Measurements from ENCODE around the gene PBXIP1.
A peak's percentile ranks its signal among the peaks of the same experiment; 100 is the strongest.

The PBXIP1 gene

GRCh38 chr1:154955039-154955717, 721 bp downstream of the PBXIP1 start:
- DNase-seq (ENCODE audit: low read depth) = no peak

DNA sequence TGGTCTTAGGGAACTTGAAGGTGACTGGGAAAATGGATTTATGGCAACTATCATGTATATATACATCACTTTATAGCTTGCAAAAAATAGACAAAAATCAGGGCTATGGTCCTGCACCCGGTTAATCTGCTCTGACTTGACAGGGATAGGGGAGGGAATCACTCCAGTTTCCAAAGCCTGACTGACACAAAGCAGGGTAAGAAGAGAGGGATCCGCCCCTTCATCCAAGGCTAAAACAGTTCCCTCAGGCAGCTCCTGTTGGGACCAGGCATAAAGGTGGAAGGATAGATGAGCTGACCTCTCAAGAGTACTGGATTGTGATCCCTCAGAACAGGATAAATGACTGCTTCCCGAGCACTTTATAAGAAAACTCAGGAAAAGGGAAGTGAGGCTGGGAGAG, 1.4 kb downstream of the PBXIP1 start:
- no peak for DNase-seq (ENCODE audit: low read depth)

- DNase-seq (ENCODE audit: low read depth) = no peak
Observed at GRCh38 chr1:154953611-154954038, 2.3 kb downstream of the PBXIP1 start.

- no peak for DNase-seq (ENCODE audit: low read depth)
Observed at GRCh38 chr1:154952664-154953063, 3.2 kb downstream of the PBXIP1 start.

DNA sequence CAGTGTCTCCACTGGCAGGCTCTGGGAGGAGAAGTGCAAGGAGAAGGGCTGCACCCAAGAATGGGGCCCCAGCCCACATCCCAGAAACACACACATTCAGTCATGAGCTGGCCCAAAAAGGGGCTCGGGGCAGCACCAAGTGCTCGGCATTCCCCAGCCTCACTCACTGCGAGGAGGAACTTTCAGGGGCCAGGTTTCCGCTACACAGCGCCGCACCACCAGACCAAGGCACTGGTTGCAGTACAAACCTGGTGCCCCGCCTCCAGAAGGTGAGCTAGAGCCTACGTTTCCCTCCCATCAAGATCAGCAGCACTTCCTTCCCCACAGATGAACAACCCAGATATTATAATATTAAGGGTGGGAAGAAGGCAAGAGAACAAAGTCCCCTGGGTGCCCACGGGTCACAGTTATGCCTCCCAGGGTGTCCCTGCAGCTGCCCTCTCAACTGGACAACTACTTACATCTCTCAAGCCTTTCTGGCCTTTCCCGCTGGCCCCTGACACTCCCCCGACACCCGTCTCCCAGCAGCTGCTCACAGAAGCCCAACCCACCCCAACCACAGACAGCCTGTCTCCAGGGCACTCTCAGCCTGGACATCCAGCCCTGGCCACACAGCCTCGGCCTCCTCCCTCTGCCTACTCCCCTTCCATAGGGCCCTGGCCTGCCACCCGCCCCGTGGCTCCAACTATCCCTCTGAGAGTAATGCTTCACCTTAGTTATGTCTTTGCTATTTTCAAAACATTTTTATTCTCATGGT, 3.8 kb downstream of the PBXIP1 start:
- DNase-seq (ENCODE audit: low read depth) = no peak

GRCh38 chr1:154948079-154948478, 7.8 kb downstream of the PBXIP1 start:
- no peak for DNase-seq (ENCODE audit: low read depth)

DNA sequence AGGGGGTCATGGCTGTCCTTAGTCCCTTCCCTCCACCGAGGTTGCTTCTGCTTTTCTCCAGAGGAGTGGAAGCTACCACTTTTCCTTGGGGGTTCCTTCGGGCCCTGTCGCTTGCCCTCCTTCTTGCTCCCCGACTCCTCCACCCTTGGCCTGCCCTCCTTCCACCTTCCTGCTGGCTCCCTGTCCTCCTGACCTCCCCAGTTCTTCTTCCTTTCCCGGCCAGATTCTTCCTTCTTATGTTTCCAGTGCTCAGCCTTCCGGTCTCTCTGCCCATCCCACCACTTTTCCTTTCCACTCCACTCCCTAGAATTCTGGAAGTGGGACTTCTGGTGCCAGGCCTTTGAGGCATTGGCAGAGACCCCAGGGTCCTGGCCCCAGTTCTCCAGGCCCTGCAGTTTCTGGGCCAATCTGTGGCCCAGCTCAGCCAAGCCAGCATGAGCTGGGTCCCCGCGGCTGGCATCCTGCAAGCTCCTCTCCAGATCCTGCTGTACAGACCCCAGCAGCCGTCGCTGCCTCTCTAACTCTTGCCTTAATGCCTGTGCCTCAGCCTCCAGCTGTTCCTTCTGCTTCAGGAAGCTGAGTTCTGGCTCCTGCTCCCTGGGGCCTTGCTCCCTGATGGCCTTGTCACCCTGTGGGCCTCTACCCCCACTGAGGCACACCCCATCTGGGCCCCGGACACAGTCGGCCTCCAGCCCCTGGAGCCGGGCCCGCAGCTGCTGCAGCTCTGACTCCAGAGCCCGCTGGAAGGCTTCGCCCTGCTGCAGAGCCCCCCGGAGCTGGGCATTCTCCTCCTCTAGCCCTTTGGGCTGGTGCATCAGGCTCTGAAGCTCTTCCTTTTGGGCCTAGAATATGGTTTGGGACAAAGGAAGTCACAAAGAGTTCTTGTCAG, 9.7 kb downstream of the PBXIP1 start:
- no peak for DNase-seq (ENCODE audit: low read depth)

GRCh38 chr1:154945160-154945961, 10.5 kb downstream of the PBXIP1 start:
- DNase-seq (ENCODE audit: low read depth) = no peak

- DNase-seq (ENCODE audit: low read depth) = no peak
Observed at GRCh38 chr1:154944401-154945159, 11.3 kb downstream of the PBXIP1 start.

DNA sequence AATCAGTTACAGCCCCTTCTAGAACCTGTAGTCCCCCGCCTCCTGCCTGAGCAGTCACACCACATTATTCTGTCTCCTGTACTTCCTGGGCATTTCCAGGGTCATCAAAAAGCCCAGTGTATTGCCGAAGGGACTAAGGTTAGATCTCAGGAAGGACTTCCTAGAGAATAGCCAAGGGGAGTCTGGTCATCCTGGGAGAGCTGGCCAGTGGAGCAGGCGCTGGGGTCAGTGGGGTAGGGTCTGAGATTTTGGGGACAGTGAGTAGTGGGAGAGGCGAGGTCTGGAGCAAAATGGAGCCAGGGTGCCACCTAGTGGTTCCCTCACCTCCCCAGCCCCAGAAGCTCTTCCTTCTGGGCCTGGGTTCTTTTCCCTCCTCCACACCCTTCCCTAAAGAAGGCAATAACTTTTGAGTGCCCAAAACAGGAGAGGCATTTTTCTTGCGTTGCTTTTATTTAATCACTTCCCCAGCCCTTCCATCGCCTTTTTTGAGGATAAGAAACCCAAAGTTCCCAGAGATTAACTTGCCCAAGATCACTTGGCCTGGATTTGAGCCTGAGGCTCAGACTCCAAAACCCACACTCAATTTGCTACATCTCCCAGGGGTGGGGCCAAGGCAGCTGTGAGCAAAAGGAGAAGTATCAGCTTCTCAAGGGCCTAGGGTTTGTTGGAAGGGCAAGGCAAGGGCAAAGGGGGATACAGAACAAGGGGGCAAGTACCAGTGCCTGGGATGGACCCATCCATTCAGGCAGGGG, 12.1 kb downstream of the PBXIP1 start:
- DNase-seq (ENCODE audit: low read depth) = no peak

DNA sequence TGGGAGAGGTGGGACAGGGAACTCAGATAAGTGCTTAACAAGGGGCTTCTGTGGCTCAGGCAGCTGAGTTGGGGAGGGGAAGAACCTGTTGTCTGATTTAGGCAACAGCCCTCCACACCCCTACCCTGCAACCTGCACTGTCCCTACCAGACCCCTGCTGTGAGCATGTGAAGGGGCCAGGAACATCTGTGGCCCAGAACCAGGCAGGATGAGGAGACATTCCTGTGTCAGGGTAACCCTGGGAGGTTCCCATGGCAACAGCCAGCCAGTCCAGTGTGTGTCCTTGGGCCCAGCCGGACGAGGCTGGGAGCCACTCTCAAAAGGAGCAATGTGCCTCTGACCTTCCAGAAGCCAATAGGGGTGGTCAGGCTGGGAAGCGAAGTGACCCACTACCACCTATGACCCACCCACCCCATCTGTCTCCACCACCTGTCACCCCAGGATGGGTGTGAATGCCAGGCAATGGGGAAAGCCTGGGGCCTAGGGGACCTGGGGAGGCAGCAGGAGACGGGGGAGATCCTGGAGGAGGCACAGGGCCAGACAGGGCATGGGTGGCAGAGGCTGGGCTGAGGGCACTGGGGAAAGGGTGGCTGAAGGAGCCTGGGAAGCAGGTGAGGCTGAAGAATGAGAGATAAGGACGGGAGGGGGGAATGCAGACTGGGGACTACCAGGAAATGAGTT, 14.4 kb downstream of the PBXIP1 start:
- DNase-seq (ENCODE audit: low read depth) = no peak

DNA sequence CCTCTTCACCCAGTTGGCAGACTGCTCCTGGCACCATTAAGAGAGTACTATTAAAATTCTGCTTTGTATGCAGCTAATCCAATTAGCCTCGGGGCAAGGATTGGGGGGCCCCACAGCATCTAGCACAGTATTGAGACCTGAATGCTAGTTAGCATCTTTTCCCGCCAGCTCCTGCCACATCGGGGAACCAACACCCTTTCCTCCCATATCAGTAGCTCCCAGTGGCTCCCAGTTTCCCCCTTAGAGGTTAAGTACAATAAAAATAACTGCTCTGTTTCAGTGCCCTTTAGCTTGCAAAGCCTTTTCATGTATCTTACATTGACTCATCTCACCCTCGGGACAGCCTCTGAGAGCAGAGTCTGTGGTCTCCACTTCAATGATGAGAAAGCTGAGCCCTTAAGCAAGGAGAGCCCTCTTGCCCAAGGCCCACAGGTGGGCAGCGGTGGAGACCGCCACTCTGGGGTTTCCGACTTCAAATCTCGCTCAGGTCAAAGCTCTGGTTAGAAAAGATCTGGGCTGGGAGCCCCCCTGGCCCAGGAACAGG, 15.2 kb downstream of the PBXIP1 start:
- DNase-seq (ENCODE audit: low read depth) = no peak

GRCh38 chr1:154940213-154940560, 15.7 kb downstream of the PBXIP1 start:
- no peak for DNase-seq (ENCODE audit: low read depth)

DNA sequence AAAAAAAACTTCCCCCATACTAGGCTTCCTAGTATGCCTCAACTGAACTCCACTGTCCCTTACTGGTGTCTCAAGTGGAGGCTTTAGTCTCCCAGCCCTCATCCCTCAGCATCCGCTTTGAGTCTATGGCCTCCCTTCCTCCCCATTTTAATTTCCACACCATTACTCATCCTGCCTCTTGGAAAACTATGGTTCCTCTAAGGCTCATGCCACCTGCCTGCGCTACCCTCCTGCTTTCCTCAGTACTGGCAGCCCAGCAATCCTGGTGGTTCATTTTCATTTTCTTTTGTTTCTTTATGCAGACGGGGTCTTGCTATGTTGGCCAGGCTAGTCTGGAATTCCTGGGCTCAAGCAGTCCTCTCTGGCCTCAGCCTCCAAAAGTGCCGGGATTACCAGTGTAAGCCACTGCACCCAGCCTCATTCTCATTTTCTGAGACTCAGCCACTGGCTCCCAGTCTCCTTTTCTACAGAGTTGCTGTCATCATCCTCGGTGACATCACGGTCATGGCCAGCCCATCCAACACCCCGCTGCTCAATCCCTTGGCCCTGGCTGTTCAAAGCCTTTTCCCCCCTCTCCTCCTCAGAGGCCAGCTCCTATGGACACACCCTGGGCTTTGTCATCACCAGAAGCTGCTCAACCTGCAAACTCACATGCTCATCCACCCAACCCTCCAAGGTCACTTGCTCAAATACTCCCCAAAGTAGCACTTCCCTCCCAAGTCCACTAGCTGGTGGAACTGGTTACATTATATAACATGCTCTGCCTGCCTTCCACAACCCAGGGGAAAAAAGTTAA, 17.1 kb downstream of the PBXIP1 start:
- no peak for DNase-seq (ENCODE audit: low read depth)

GRCh38 chr1:154937988-154938386, 17.9 kb downstream of the PBXIP1 start:
- no peak for DNase-seq (ENCODE audit: low read depth)

- peak; percentile 80 for DNase-seq (ENCODE audit: low read depth)
Observed at GRCh38 chr1:154937085-154937987, 18.6 kb downstream of the PBXIP1 start.

DNA sequence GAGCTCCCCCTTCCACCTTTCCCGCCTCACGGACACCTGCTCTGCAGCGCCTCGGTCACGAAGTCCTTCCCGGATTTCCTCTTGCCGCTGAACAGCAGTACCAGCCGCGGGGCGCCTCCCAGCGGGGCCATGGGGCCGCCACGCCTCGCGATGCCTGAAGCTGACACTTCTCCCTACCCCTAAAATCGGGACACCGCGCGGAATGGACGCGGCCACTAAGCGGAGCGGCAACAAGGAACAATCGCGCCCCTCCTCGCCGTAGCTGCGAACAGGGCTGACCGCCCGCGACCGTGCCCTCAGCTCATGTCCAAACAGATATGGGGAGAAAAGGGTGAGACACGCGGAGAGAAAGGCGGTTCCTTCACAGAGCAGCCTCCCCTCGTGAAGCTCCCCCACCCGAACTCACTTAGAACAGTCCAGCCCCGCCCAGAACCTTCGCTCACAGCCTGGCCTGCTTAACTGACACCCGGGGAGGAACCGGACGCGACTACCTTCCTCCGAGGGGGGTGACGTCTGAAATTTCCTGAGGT, 19.3 kb downstream of the PBXIP1 start, which contains the start of gene PMVK:
TSS of gene PMVK (minus strand) at position 165 of the 530 bp plus-strand sequence. CDS start at position 131, 34 bp downstream.
- peak; percentile 88 for DNase-seq (ENCODE audit: low read depth)

Data from HS-27A (cell line).